Raji (cell line): ENCODE results near the gene PRMT5.

Source experiments
- POLR2A ChIP-seq: IDR thresholded peaks from 2 replicates; pipeline ENCODE4 v1.6.1; 2011; ENCODE audit warnings: low read depth, low read length, control low read depth; ENCODE audit not compliant: insufficient read depth

The PRMT5 gene

DNA sequence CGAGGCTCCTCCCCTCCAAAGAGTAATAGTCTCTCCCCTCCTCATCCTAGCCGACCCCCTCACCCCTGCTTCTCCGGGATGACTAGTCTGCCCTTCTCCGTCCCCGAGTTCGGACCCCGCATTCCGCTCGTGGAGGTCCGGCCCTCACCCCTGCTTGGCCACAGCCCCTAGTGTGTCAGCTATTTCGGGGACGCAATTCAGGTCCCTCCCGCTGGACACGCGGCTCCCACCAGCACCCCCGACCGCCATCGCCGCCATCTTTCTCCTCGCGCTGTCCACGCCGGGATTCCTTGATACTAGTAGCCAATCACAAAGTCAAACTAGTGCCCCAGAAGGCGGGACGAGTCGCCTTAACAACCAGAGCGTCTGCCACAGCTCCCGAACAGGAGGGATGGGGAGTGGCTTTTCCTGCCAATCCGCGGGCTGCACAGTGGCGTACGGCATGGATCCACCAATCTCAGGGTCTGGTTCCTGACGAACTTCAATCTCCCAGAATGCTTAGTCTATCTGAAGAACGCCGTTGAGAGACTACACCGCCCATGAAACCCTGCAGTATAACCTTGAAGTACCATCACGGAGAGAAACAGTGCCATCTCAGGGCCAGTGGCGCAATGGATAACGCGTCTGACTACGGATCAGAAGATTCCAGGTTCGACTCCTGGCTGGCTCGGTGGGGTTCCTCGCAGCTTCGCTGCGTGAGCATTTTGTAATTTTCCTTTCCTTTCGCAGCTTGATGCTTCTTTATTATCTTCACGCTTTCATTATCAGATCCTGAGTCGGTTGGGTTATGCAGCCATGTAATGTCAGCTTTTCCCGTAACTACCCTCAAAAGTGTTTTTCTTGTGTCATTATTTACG lies at the start of gene PRMT5:
PRMT5 (minus strand) TSS at position 273 of the 857 bp plus-strand sequence; CDS start at position 258, 15 bp downstream.
- peak; percentile 96 for TF ChIP-seq POLR2A

DNA sequence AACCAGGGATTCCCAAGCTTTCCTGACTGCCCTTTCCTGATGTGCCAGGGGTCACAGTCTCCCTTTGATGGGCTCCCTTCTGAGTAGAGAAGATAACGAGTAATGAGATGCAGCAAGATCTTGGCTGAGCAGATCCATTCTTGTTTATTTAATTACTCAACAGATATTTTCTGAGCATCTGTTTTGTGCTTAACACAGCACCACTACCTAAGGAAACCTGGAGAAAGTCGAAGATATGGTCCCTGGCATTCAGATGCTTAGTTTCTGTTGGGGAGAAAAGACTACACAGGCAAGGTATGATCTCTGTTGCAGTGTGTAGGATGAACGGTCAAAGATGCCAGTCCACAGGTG lies 49.3 kb upstream of the PRMT5 start:
- no peak for TF ChIP-seq POLR2A

DNA sequence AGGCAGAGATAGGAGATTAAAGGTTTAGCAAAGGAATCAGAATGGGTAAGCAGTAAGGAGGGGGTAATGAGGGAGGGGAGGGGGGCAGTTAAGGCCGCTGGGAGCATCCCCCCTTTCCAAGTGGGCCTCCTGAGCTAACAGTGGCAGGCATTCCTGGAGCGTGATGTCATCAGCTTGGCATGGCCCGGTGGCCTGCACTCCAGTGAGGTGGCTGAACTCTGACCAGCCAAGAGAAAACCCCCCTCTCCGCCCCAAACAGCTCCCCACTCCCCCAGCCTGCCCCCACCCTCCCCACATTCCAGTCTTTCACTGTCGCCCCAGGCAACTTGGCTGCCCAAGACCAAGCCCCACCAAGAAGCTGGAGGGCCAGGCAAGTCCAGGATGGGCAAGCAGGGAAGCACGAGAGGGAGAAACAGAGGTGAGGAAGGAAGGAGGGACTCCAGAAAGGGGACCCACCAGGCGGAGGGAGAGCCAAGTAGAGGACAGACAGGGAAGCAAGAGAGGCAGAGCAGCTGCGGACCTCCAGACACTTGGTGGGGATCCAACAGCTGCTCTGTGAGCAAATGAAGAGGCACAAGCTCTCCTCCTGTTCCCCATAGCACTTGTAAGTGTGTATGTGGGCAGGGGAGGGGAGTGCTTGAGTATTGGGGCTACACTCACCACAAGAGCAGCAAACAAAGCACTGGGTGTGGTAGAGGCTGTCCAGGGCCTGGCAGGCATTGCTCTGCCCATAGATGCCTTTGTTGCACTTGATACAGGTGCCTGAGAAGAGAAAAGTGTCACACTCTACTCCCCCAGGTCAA lies 48.7 kb upstream of the PRMT5 start:
- TF ChIP-seq POLR2A: no peak

DNA sequence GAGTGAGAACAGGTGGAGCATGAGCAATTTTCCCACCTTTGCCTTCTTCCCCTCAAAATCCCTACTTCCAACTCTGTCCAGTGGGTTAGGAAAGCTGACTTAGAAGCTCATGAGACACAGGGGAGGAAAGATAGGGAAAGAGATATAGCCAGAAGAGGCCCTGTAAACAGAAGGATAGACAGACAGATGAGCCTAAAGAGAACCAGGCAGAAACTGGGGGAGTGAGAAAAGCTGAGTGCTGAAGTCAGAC lies 48.2 kb upstream of the PRMT5 start:
- TF ChIP-seq POLR2A: no peak

DNA sequence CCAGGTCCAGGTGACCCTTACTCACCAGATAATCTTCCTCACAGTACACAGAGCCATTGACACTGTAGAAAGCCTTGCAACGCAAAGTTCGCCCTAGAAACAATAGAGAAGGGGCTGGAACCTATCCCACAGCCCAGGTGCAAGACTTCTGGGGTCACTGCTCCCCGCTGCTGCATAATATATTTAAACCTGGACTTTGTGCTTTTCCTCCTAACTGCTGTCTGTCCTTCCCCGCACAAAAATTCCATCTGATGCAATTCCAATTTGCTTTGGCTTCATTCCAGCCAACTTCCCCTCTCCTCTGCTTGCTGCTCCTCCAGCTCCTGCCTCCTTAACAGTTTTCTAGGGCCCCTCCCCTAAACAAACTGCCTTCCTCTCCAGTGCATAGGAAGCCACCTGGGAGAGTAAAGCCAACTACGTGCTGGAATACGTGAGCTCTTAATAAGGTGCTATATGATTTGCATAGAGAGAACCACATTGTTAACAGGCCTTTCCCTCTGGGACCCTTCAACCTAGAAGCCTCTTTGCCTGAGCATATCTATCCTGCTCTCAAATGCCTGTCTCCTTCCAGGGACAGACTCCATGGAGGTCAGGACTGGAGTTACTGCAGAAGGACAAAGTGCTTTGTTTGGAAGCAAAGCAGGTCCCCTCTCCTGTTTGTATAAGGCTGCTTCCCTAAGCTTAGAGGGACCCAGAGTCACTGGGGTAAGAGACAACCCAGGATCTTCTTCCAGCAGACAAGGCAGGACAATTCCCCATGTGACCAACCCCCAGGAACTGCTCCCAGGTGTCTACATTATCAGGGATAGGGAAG lies 47.7 kb upstream of the PRMT5 start:
- no peak for TF ChIP-seq POLR2A

DNA sequence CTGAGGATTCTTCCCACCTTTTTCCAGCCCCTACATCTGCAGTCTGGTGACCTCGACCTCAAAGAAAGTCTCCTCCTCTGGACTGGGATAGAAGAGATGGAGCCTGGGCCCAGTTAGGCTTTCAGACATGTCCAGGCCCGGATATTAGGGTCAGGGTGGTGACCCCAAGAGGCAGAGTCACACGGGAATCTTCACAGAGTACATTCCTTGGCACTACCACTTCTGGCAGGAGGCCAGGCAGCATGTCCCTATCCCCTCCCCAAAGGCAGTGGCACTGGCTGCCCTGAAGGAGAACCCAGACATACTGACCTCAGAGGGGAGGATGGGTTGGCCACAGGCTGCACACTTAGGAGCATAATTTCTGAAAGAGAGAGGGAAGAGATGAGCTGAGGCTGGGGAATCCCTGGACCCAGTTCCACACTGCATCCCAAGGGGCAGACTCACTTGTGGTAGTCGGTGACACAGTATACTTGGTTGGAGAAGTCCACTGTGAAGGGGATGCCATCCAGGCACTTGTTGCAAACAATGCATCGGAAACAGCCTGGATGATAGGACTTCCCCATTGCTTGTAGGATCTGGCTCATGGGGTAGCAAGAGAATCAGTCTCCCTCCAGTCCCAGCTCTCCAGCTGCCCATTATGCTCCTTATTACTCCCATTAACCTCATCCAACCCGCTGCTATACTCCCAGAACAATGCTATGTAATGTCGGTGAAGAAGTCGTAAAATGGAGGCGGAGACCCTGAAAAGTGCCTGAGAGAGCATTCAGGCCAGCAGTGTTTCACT lies 45.5 kb upstream of the PRMT5 start:
- no peak for TF ChIP-seq POLR2A

DNA sequence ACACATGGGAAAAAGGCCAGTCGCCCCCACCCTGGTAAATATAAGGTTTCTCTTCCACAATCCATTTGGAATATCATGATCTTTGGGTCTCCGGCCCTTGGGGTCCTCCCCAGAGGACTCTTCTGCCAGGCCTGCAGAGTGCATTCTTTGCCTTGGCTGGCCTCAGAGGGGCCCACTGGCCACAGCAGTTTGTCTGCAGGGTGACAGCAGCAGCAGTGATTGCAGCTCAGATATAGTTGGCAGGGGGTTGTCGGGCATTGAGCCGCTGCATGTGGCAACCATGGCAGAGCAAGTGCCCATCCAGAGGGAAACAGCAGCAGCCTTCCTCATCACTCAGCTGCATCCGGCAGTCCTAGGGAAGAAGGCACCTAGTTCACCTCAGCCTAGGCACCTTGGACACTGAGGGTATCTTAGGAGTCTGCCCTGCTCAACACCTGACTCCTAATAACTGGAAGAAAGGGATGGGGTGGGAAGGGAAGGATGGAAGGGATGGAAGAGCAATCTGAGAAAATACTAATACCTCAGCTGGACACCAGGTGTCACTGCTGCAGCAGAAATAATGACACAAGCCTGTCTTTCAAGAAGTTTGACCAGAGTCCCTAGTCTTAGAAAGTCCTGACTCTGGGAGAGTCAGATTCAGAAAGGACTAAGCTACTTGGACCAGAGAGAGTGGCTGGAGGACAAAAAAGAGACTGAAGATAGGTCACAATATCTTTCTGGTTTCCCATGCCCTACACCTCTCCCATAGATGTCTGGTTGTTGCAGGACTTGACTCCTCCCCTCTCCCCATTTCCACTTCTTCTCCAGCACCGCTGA lies 44.2 kb upstream of the PRMT5 start:
- TF ChIP-seq POLR2A: no peak

DNA sequence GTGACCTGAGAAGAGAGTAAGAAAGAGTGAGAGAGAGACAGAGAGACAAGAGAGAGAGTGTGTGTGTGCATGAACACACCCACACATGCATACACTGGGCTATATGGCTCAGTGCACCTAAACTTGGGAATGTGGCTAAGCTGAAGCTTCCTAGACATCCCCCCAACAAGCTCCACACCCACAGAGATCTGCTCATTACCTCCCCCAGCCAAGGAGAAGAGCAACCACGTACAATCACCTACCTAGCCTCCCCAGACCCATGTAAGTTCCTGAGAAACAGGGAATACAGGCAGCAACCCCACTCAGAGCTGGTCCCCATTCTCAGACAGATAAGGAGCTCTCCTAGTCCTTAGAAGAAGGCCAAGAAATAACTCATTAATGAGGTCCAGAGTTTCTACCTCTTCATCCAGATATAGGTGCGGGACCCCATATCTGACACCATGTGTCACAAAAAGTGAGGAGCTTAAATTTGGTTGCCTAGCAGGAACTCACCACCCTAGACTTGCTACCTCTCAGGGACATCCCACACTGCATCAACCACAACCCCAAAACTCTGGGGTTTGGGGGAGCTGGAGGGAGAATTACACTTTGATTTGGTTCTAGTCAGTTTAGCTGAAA lies 43.2 kb upstream of the PRMT5 start:
- no peak for TF ChIP-seq POLR2A

DNA sequence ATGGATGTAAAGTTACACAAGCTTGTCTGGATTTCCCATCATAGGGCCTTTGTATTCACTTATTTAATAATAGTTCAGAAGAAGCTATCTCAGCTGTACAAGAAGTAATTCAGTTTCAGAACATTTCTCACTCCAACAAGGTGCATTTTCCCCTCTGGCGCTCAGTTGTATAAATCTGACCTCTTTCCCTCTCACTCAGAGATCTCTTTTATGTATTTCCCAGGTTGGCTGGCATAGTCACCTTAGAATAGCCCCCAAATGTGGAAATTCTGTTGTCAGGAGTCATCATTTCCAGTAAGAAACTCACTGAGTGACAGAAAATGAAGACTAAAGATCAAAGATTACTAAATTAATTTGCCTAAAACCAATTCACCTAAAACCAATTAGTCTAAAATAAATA lies 42.0 kb upstream of the PRMT5 start:
- no peak for TF ChIP-seq POLR2A

DNA sequence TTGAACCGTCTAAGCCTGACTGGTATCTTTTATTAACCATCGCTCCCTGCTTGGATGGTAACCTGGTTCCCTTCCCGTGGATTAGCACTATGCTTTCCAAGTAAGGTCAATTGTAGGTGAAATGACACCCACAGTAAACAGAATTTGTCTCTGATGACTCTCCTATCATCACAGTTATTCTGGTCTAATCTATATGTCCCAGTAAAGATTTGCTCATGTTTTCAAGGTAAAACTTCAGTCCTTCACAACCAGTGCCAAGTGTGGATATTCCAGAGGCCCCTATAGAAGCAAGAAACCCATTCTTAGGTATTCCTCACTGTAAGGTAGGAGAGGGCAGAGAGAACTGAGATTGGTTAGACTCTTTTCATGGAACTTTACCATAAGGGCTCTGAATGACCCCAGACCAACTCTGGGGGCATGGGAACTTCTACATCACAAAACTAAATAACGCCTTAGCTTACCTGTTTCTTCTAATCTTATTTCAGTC lies 37.6 kb upstream of the PRMT5 start:
- no peak for TF ChIP-seq POLR2A

DNA sequence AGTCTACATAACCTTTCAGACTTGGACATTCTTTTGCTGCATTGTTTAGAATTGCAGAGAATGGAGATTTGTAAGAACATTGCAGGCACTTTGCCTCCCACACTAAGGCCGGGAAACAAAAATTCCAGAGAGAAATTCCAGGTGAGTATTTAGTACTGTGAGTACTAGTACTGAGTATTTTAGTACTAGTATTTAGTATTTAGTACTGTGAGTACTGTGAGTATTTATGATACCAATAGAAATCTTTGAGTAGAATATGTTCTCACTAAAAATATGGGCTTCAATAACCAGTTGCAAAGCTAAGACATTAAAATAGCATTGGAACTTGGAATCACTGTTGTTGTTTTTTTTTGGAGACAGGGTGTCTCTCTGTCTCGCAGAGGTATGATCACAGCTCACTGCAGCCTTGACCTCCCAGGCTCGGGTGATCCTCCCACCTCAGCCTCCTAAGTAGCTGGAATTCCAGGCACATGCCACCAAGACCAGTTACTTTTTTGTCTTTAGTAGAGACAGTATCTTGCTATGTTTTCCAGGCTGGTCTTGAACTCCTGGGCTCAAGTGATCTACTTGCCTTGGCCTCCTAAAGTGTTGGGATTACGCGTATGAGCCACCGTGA lies 33.0 kb upstream of the PRMT5 start:
- TF ChIP-seq POLR2A: no peak

DNA sequence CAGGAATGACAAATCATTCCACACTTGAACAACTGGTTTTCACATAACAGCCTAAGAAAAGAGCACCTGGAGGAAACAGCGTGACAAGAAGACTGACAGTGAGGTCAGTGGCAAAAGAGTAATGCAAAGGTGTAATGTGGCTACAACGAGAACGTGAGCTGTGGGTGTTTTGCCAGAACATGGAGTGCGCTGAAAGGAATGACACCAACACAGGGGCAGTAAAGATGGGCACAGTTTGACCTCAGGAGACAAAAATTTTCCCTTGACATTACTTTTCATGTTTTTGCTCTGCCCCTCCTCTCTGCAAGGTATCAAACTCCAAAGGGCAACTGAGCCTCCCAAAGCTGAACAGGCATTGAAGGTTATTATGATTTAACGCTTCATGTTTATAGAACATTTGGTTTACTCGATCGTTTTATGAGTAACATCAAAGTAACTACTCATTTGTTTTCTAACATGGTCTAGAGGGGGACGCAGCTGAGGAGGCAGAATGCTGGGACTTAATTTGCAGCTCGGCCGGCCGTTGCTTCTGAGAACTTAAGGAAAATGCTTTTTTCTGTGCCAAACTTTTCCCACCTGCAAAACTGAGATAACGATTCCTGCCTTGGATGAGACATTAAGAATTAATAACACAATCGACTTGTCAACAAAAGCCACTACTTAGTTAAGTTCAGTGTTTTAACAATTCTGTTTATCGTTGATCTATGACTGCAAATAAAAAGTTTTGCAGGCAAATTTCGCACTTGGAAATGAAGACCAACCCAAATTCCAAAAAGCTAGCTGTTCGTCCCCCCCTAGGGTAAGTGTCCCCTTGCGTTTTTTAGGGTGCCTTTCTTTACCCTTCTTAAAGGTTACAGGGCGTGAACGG lies 26.8 kb upstream of the PRMT5 start:
- TF ChIP-seq POLR2A: no peak
